CD4-positive, alpha-beta T cell treated with Interleukin-4 for 1 hour (primary cell): Measurements from ENCODE around the gene COL27A1.

Source experiments
- DNase-seq, 2 donors: peaks; one replicate each; pipeline ENCODE4 v3.0.0-alpha.2; 2020 to 2022

The COL27A1 gene

GRCh38 chr9:114344188-114344566 lies 188.8 kb downstream of the COL27A1 start:
- no peak for DNase-seq

- no peak for DNase-seq
Measured at GRCh38 chr9:114344692-114345091, 189.4 kb downstream of the COL27A1 start.

GRCh38 chr9:114345493-114346065 lies 190.2 kb downstream of the COL27A1 start:
- no peak for DNase-seq

GRCh38 chr9:114346146-114346545 lies 190.8 kb downstream of the COL27A1 start:
- no peak for DNase-seq

- DNase-seq = no peak
Measured at GRCh38 chr9:114347675-114348074, 192.3 kb downstream of the COL27A1 start.

- DNase-seq = no peak
Measured at GRCh38 chr9:114348261-114348905, 193.0 kb downstream of the COL27A1 start.

GRCh38 chr9:114348906-114349482 lies 193.7 kb downstream of the COL27A1 start:
- peak; percentile 62 to 83 for DNase-seq

GRCh38 chr9:114349713-114350480 lies 194.6 kb downstream of the COL27A1 start:
- DNase-seq = no peak

- no peak for DNase-seq
Measured at GRCh38 chr9:114350636-114351401, 195.5 kb downstream of the COL27A1 start.

- no peak for DNase-seq
Measured at GRCh38 chr9:114351932-114352331, 196.6 kb downstream of the COL27A1 start.

GRCh38 chr9:114355821-114356220 lies 200.5 kb downstream of the COL27A1 start:
- DNase-seq = no peak

- DNase-seq = no peak
Measured at GRCh38 chr9:114356792-114357191, 201.5 kb downstream of the COL27A1 start.

- DNase-seq = no peak
Measured at GRCh38 chr9:114357360-114357759, 202.0 kb downstream of the COL27A1 start.

- no peak for DNase-seq
Measured at GRCh38 chr9:114357911-114358328, 202.6 kb downstream of the COL27A1 start.

- no peak for DNase-seq
Measured at GRCh38 chr9:114359801-114360200, 204.5 kb downstream of the COL27A1 start.

GRCh38 chr9:114361542-114361941 lies 206.2 kb downstream of the COL27A1 start:
- no peak for DNase-seq
